ENCODE measurements around the gene LITAFD.
"Not testable (repeated sequence)": the region's sequence is repeated elsewhere in the genome, so short reads cannot be mapped to it uniquely, and the experiment has no call there.

LITAFD gene

GRCh38 chr16:8882041-8882617, at the start of gene LITAFD:
LITAFD (plus strand) TSS chr16:8882351; CDS start chr16:8884356, 2,005 bp downstream.
- ATAC-seq (no peak), DNase-seq (ENCODE audit: low spot score in 2 of 2) (no peak)
- peaks cover 14% of the 10 kb centered on the region for H3K36me3 Mint-ChIP-seq
- H3K4me3 Mint-ChIP-seq: no peak within 1 kb of the TSS
- H3K4me1 Mint-ChIP-seq: peaks cover 32% of the 10 kb centered on the region
- peak within 1 kb of the TSS; percentile 20 for H3K27ac Mint-ChIP-seq
- no peaks in the 10 kb centered on the region for H3K9me3 Mint-ChIP-seq

- no peak for DNase-seq (ENCODE audit: low spot score in 2 of 2)
- Mint-ChIP-seq H3K27ac (peak overlapping the region; percentile 32), H3K4me3 (no peak overlapping the region), H3K36me3 (peaks cover 54% of the 10 kb centered on the region), H3K4me1 (peaks cover 27% of the 10 kb centered on the region), H3K9me3 (no peaks in the 10 kb centered on the region)
- no peak for ATAC-seq
Measured at GRCh38 chr16:8832717-8833105, 49.4 kb upstream of the LITAFD start.

GRCh38 chr16:8836797-8837196, 45.4 kb upstream of the LITAFD start:
- H3K4me3 Mint-ChIP-seq; DNase-seq (ENCODE audit: low spot score in 2 of 2); ATAC-seq; H3K9me3 Mint-ChIP-seq; H3K27ac Mint-ChIP-seq: not testable (repeated sequence)
- Mint-ChIP-seq H3K4me1 (peaks cover 21% of the 10 kb centered on the region), H3K36me3 (peaks cover 15% of the 10 kb centered on the region)

- H3K27ac Mint-ChIP-seq; ATAC-seq; H3K9me3 Mint-ChIP-seq; DNase-seq (ENCODE audit: low spot score in 2 of 2); H3K4me3 Mint-ChIP-seq: not testable (repeated sequence)
- H3K36me3 Mint-ChIP-seq: peaks cover 10% of the 10 kb centered on the region
- H3K4me1 Mint-ChIP-seq: peaks cover 25% of the 10 kb centered on the region
Measured at GRCh38 chr16:8837594-8837993, 44.6 kb upstream of the LITAFD start.

GRCh38 chr16:8842016-8842415, 40.1 kb upstream of the LITAFD start:
- H3K36me3 Mint-ChIP-seq: peaks cover 34% of the 10 kb centered on the region
- H3K9me3 Mint-ChIP-seq; ATAC-seq; H3K4me3 Mint-ChIP-seq; DNase-seq (ENCODE audit: low spot score in 2 of 2): not testable (repeated sequence)
- H3K27ac Mint-ChIP-seq: peak overlapping the region; percentile 50
- H3K4me1 Mint-ChIP-seq: peaks cover 36% of the 10 kb centered on the region

- H3K9me3 Mint-ChIP-seq; H3K4me3 Mint-ChIP-seq; DNase-seq (ENCODE audit: low spot score in 2 of 2); ATAC-seq: not testable (repeated sequence)
- Mint-ChIP-seq H3K4me1 (peaks cover 36% of the 10 kb centered on the region), H3K27ac (peak overlapping the region; percentile 58), H3K36me3 (peaks cover 45% of the 10 kb centered on the region)
Measured at GRCh38 chr16:8843296-8843695, 38.9 kb upstream of the LITAFD start.

- Mint-ChIP-seq H3K27ac (no peak overlapping the region), H3K4me1 (peaks cover 55% of the 10 kb centered on the region), H3K9me3 (no peaks in the 10 kb centered on the region), H3K4me3 (no peak overlapping the region), H3K36me3 (peaks cover 70% of the 10 kb centered on the region)
- DNase-seq (ENCODE audit: low spot score in 2 of 2): no peak
- ATAC-seq: no peak
Measured at GRCh38 chr16:8845699-8846298, 36.4 kb upstream of the LITAFD start.

- no peak for DNase-seq (ENCODE audit: low spot score in 2 of 2)
- H3K27ac Mint-ChIP-seq: no peak overlapping the region
- peaks cover 77% of the 10 kb centered on the region for H3K36me3 Mint-ChIP-seq
- no peak for ATAC-seq
- H3K4me1 Mint-ChIP-seq: peaks cover 57% of the 10 kb centered on the region
- no peak overlapping the region for H3K4me3 Mint-ChIP-seq
- H3K9me3 Mint-ChIP-seq: no peaks in the 10 kb centered on the region
Measured at GRCh38 chr16:8846401-8846932, 35.7 kb upstream of the LITAFD start.

GRCh38 chr16:8847145-8847544, 35.0 kb upstream of the LITAFD start:
- DNase-seq (ENCODE audit: low spot score in 2 of 2) (no peak), ATAC-seq (no peak)
- H3K4me3 Mint-ChIP-seq: no peak overlapping the region
- H3K4me1 Mint-ChIP-seq: peaks cover 52% of the 10 kb centered on the region
- no peak overlapping the region for H3K27ac Mint-ChIP-seq
- H3K9me3 Mint-ChIP-seq: no peaks in the 10 kb centered on the region
- peaks cover 82% of the 10 kb centered on the region for H3K36me3 Mint-ChIP-seq

GRCh38 chr16:8847623-8848022, 34.5 kb upstream of the LITAFD start:
- no peak for ATAC-seq
- Mint-ChIP-seq H3K4me1 (peaks cover 48% of the 10 kb centered on the region), H3K9me3 (no peaks in the 10 kb centered on the region), H3K4me3 (no peak overlapping the region), H3K36me3 (peaks cover 85% of the 10 kb centered on the region), H3K27ac (no peak overlapping the region)
- DNase-seq (ENCODE audit: low spot score in 2 of 2): no peak

GRCh38 chr16:8848231-8848938, 33.8 kb upstream of the LITAFD start:
- ATAC-seq: no peak
- H3K9me3 Mint-ChIP-seq: no peaks in the 10 kb centered on the region
- peak overlapping the region; percentile 85 for H3K27ac Mint-ChIP-seq
- H3K36me3 Mint-ChIP-seq: peaks cover 92% of the 10 kb centered on the region
- H3K4me3 Mint-ChIP-seq: no peak overlapping the region
- peaks cover 42% of the 10 kb centered on the region for H3K4me1 Mint-ChIP-seq
- no peak for DNase-seq (ENCODE audit: low spot score in 2 of 2)

GRCh38 chr16:8848939-8849391, 33.2 kb upstream of the LITAFD start:
- no peak for DNase-seq (ENCODE audit: low spot score in 2 of 2)
- Mint-ChIP-seq H3K9me3 (no peaks in the 10 kb centered on the region), H3K4me1 (peaks cover 36% of the 10 kb centered on the region), H3K4me3 (no peak overlapping the region), H3K27ac (peak overlapping the region; percentile 85), H3K36me3 (peaks cover 96% of the 10 kb centered on the region)
- ATAC-seq: no peak

GRCh38 chr16:8849411-8850011, 32.6 kb upstream of the LITAFD start:
- peak overlapping the region; percentile 85 for H3K27ac Mint-ChIP-seq
- H3K36me3 Mint-ChIP-seq: peaks cover 96% of the 10 kb centered on the region
- no peak for DNase-seq (ENCODE audit: low spot score in 2 of 2)
- no peak overlapping the region for H3K4me3 Mint-ChIP-seq
- H3K4me1 Mint-ChIP-seq: peaks cover 31% of the 10 kb centered on the region
- ATAC-seq: no peak
- no peaks in the 10 kb centered on the region for H3K9me3 Mint-ChIP-seq

- peaks cover 96% of the 10 kb centered on the region for H3K36me3 Mint-ChIP-seq
- no peak for DNase-seq (ENCODE audit: low spot score in 2 of 2)
Measured at GRCh38 chr16:8850279-8850885, 31.8 kb upstream of the LITAFD start.

More at GRCh38 chr16:8850279-8850885, 31.8 kb upstream of the LITAFD start:
- peaks cover 28% of the 10 kb centered on the region for H3K4me1 Mint-ChIP-seq
- ATAC-seq: peak; percentile 46
- H3K27ac Mint-ChIP-seq: peak overlapping the region; percentile 85
- no peak overlapping the region for H3K4me3 Mint-ChIP-seq
- no peaks in the 10 kb centered on the region for H3K9me3 Mint-ChIP-seq
